Suprapubic skin (tissue), 4 donors: ENCODE measurements around the gene PIK3R4. TPM values are rescaled to one million over a fixed set of nuclear protein-coding genes. Genes with fewer than 3 reads are reported as not detected.

Experiments
- DNase-seq, 2 donors: peaks; one replicate each; pipeline ENCODE4 v3.0.0-alpha.2; 2019; ENCODE audit warnings: low spot score in 2 of 2
- H3K27ac ChIP-seq: fragments of 200-600 bp; sonication (generic); one replicate; pipeline ENCODE4 v1.5.1; 2019
- H3K27me3 ChIP-seq: fragments of 200-600 bp; sonication (generic); one replicate; pipeline ENCODE4 v1.5.1; 2019
- H3K36me3 ChIP-seq: fragments of 200-600 bp; sonication (generic); one replicate; pipeline ENCODE4 v1.5.1; 2019
- H3K4me1 ChIP-seq: fragments of 200-600 bp; sonication (generic); one replicate; pipeline ENCODE4 v1.5.1; 2019
- H3K4me3 ChIP-seq: fragments of 200-600 bp; sonication (generic); one replicate; pipeline ENCODE4 v1.5.1; 2019; ENCODE audit warnings: mild to moderate bottlenecking
- H3K9me3 ChIP-seq: fragments of 200-600 bp; sonication (generic); one replicate; pipeline ENCODE4 v1.5.1; 2019
- EP300 ChIP-seq: sonication (generic); formaldehyde crosslinking; IDR thresholded peaks from one replicate; pipeline ENCODE4 v1.6.1; 2017; ENCODE audit warnings: antibody characterized with exemption
- POLR2A ChIP-seq, 2 donors: fragments of 450-650 bp; IDR thresholded peaks; one replicate each; pipeline ENCODE4 v1.6.1; 2017; ENCODE audit warnings: antibody characterized with exemption in 2 of 2, mild to moderate bottlenecking in 2 of 2, moderate library complexity in 2 of 2
- POLR2AphosphoS5 ChIP-seq, 3 donors: sonication (generic); formaldehyde crosslinking; IDR thresholded peaks; one replicate each; pipeline ENCODE4 v1.6.1; 2017; ENCODE audit warnings: antibody characterized with exemption in 3 of 3
- WGBS: methylation state at CpG from one replicate; pipeline ENCODE4 v1.1.5; 2018; 5-methylcytosine and 5-hydroxymethylcytosine counted together
- total RNA-seq, 4 donors: library from RNA; depleted of rRNA; stranded (reverse); fragments of >200 nt; gene quantifications; one replicate each; pipeline ENCODE4 v1.1.0, GENCODE V29; 2016
- TF ChIP-seq, protein P1 (sequence below), 2 donors: fragments of 200-600 bp in 1 of 2; fragments of 450-650 bp in 1 of 2; sonication (generic) in 1 of 2; IDR thresholded peaks; one replicate each; pipeline ENCODE4 v1.5.1; 2016 to 2019; ENCODE audit warnings: antibody characterized with exemption in 2 of 2, mild to moderate bottlenecking in 1 of 2, moderate library complexity in 1 of 2

Gene PIK3R4
- total RNA-seq, 4 donors from 2014 or later = 35.6 to 48.5 (median 39.3) TPM

DNA sequence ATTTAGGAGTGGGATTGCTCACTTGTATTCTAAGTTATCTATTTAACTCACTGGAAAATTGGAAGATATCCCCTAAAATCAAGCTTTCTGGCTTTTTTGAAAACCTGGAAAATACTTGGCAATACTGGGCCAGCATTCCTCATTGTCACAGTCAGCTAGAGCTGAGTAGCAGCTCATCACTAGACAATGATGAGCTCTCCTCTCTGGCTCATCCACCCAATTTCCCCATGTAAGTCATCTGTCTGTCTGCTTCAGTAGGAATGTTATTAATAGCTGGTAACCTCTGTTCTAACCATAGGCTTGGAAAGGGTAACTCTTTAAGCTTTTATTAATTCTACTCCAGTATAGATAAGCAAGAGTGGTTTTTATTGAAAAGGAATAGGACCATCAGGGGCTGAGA is 39.7 kb upstream of the PIK3R4 start:
- DNase-seq = no peak
- Histone ChIP-seq H3K27ac (no peak overlapping the region), H3K4me3 (no peak overlapping the region), H3K4me1 (no peaks in the 10 kb centered on the region), H3K27me3 (no peaks in the 10 kb centered on the region), H3K36me3 (no peaks in the 10 kb centered on the region), H3K9me3 (no peaks in the 10 kb centered on the region)
- no peak for TF ChIP-seq POLR2A (IDR thresholded peaks at IDR 0.05)
- TF ChIP-seq EP300 = no peak
- TF ChIP-seq POLR2AphosphoS5 (IDR thresholded peaks at IDR 0.05) = no peak
- TF ChIP-seq, protein P1, sequence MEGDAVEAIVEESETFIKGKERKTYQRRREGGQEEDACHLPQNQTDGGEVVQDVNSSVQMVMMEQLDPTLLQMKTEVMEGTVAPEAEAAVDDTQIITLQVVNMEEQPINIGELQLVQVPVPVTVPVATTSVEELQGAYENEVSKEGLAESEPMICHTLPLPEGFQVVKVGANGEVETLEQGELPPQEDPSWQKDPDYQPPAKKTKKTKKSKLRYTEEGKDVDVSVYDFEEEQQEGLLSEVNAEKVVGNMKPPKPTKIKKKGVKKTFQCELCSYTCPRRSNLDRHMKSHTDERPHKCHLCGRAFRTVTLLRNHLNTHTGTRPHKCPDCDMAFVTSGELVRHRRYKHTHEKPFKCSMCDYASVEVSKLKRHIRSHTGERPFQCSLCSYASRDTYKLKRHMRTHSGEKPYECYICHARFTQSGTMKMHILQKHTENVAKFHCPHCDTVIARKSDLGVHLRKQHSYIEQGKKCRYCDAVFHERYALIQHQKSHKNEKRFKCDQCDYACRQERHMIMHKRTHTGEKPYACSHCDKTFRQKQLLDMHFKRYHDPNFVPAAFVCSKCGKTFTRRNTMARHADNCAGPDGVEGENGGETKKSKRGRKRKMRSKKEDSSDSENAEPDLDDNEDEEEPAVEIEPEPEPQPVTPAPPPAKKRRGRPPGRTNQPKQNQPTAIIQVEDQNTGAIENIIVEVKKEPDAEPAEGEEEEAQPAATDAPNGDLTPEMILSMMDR (IDR thresholded peaks at IDR 0.05) = no peak

DNA sequence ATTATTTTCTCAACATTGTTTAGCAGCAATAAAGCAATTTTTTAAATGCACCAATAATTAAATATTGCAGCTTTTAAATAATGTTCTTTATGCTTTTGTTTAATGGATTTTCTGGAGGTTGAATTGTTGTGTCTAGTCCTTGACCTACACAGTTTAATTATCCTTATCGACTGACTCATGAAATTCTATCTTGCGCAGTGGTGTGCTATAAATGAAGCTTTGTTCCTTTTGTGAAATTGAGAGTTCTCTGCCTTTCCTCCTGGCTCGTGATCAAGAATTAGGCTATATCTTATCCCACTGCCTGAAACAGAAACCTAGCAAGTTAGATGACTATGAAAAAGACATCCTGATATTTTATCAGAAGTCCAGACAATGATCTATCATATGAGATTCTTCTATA is 37.0 kb upstream of the PIK3R4 start:
- Histone ChIP-seq H3K27me3 (no peaks in the 10 kb centered on the region), H3K36me3 (no peaks in the 10 kb centered on the region), H3K9me3 (no peaks in the 10 kb centered on the region), H3K27ac (no peak overlapping the region), H3K4me3 (no peak overlapping the region), H3K4me1 (no peaks in the 10 kb centered on the region)
- 67% methylated on average over 3 of the region's 3 CpGs for WGBS
- DNase-seq = no peak
- TF ChIP-seq POLR2A (IDR thresholded peaks at IDR 0.05) = no peak
- TF ChIP-seq POLR2AphosphoS5 (IDR thresholded peaks at IDR 0.05) = no peak
- no peak for TF ChIP-seq EP300
- TF ChIP-seq, protein P1 (IDR thresholded peaks at IDR 0.05) = no peak

DNA sequence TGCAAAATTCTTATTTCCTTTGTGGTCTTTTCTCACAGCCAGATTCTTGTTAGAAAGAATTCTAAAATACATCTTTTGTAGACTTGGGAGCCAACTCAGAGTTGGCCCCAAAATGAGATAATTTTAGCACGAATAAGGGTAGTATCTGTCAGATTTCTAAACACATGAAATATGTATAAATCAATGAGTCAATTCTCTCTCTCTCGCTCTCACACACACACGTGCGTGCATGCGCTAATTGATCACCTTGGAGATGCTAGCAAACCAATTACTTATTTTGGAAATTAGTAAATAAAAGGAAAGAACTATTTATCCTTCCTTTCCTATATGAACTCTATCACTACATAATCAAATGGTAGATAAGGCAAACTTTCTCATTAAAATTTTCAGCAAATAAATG is 32.9 kb upstream of the PIK3R4 start:
- H3K4me1 ChIP-seq = no peaks in the 10 kb centered on the region
- 55% methylated on average over 5 of the region's 5 CpGs for WGBS
- no peak overlapping the region for H3K4me3 ChIP-seq
- no peaks in the 10 kb centered on the region for H3K9me3 ChIP-seq
- no peaks in the 10 kb centered on the region for H3K36me3 ChIP-seq
- TF ChIP-seq POLR2AphosphoS5 (IDR thresholded peaks at IDR 0.05) = no peak
- no peak for TF ChIP-seq POLR2A (IDR thresholded peaks at IDR 0.05)
- TF ChIP-seq, protein P1 (IDR thresholded peaks at IDR 0.05) = no peak
- TF ChIP-seq EP300 = no peak
- H3K27me3 ChIP-seq = no peaks in the 10 kb centered on the region
- no peak for DNase-seq
- H3K27ac ChIP-seq = no peak overlapping the region

DNA sequence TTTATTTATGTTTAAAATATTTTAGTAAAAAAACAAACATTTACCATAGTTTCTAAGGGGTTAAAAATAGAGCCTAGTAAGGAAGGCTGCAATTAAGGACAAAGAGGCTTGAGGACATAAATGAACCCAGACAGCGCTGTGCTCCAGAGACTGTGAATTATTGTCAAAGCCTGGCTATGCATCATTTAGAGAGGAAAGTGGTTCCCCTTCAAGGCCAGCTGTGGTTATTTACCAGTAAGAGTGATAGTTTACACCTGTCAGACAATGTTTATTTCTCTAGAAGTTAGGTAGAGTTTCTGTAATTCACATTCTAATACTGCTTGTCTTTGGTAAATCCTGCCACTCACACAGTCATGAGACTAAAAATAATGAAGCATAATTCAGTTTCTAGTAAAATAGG is 32.4 kb upstream of the PIK3R4 start:
- WGBS = 45% methylated on average over 1 of the region's 1 CpG
- no peaks in the 10 kb centered on the region for H3K36me3 ChIP-seq
- H3K27ac ChIP-seq = no peak overlapping the region
- no peaks in the 10 kb centered on the region for H3K4me1 ChIP-seq
- TF ChIP-seq POLR2A (IDR thresholded peaks at IDR 0.05) (no peak), EP300 (no peak), POLR2AphosphoS5 (IDR thresholded peaks at IDR 0.05) (no peak)
- TF ChIP-seq, protein P1 (IDR thresholded peaks at IDR 0.05) = no peak
- DNase-seq = no peak
- no peak overlapping the region for H3K4me3 ChIP-seq
- H3K9me3 ChIP-seq = no peaks in the 10 kb centered on the region
- no peaks in the 10 kb centered on the region for H3K27me3 ChIP-seq

DNA sequence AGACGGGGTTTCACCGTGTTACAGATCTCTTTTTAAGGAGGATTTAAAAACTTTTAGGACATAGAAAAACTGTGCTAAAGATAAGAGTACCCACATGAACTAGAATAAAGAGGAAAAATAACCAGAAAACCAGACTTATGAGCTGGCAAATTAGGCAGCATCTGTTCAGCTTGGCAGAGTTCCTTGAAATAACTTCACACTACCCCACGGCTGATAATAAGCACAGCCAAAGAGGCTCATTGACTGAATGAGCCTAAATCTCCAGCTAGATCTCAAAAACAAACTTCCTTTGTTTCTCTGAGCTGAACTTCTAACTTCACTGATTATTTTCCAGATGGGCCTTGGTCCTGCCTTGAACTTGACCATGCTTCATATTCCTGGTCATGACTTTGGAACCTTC is 26.7 kb upstream of the PIK3R4 start:
- H3K27me3 ChIP-seq = no peaks in the 10 kb centered on the region
- no peak for TF ChIP-seq POLR2AphosphoS5 (IDR thresholded peaks at IDR 0.05)
- no peak for TF ChIP-seq EP300
- TF ChIP-seq, protein P1 (IDR thresholded peaks at IDR 0.05) = no peak
- no peak for TF ChIP-seq POLR2A (IDR thresholded peaks at IDR 0.05)
- DNase-seq = no peak
- H3K9me3 ChIP-seq = no peaks in the 10 kb centered on the region
- H3K27ac ChIP-seq = no peak overlapping the region
- H3K4me1 ChIP-seq = no peaks in the 10 kb centered on the region
- WGBS = 69% methylated on average over 3 of the region's 3 CpGs
- no peak overlapping the region for H3K4me3 ChIP-seq
- H3K36me3 ChIP-seq = no peaks in the 10 kb centered on the region
